ENCODE measurements around the gene CDKN2B-AS1. TPM values are rescaled to one million over a fixed set of nuclear protein-coding genes. Genes with fewer than 3 reads are reported as not detected.

Gene CDKN2B-AS1
- total RNA-seq, 2 donors from 2014 or later = 39.7 to 73.7 TPM

DNA sequence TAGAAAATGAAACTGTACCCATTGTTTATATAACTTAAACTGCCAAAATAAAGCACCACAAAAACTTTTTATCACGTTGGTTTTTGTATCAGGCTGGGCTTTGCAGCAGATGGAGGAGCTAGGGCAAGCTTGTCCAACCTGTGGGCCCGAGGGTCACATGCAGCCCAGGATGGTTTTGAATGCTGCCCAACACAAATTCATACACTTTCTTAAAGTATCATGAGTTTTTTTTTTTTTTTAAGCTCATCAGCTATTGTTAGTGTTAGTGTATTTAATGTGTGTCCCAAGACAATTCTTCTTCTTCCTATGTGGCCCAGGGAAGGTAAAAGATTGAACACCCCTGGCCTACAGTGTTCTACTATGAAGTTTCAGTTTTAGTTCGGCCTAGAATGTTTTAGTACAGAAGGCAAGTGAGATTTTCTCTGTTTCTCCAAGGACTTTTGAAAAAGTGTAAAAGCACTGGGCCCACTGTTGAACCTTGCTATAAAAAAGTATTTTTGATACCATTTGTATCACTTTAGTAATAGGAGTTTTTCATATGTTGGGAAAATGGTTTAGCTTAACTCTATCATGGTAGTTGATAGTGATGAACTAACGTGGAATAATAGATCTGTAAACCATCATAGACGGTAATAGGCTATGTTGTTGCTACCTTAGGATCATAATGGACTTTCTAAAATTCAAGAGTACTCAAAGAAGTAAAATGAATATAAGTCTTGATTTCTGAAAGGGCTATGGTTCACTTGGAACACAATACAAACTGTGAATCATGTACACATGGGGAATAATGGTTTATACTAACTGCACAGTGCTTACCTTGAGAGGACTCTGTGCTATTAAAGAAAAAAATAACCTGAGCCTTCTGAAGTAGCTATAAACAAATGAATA, 3.3 kb upstream of the CDKN2B-AS1 start:
- no peaks in the 10 kb centered on the region for H3K4me1 ChIP-seq
- H3K4me3 ChIP-seq = no peak overlapping the region
- no peaks in the 10 kb centered on the region for H3K9me3 ChIP-seq
- H3K27me3 ChIP-seq = peaks cover 18% of the 10 kb centered on the region
- H3K9ac ChIP-seq (ENCODE audit: low read depth in 2 of 2, low read length in 2 of 2) = no peak overlapping the region
- H3K27ac ChIP-seq = no peak overlapping the region
- TF ChIP-seq, protein P1, sequence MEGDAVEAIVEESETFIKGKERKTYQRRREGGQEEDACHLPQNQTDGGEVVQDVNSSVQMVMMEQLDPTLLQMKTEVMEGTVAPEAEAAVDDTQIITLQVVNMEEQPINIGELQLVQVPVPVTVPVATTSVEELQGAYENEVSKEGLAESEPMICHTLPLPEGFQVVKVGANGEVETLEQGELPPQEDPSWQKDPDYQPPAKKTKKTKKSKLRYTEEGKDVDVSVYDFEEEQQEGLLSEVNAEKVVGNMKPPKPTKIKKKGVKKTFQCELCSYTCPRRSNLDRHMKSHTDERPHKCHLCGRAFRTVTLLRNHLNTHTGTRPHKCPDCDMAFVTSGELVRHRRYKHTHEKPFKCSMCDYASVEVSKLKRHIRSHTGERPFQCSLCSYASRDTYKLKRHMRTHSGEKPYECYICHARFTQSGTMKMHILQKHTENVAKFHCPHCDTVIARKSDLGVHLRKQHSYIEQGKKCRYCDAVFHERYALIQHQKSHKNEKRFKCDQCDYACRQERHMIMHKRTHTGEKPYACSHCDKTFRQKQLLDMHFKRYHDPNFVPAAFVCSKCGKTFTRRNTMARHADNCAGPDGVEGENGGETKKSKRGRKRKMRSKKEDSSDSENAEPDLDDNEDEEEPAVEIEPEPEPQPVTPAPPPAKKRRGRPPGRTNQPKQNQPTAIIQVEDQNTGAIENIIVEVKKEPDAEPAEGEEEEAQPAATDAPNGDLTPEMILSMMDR (IDR thresholded peaks at IDR 0.05) = no peak
- no peaks in the 10 kb centered on the region for H3K36me3 ChIP-seq
- no peak for DNase-seq
- intact Hi-C loops (cut with DNase I) = no loop called here

DNA sequence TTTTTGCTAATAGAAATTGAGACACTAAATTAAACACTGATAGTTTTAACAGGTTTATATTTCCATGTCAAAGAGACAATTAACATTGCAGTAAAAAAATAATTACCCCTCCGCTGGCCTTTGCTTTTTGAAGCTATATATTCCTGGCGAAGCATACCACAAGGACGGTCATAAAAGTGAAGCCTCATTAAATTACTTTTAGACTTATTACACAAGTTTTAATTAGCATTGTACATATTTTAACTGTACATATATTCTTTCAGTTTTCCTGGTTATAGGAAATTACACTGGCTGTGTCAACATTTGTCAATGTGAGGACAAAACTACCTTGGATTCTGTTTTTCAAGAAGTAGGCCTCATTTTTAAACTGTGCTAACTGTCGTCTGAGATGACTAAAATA, 1.6 kb upstream of the CDKN2B-AS1 start:
- Histone ChIP-seq H3K4me3 (no peak overlapping the region), H3K36me3 (no peaks in the 10 kb centered on the region), H3K27ac (no peak overlapping the region), H3K9ac (ENCODE audit: low read depth in 2 of 2, low read length in 2 of 2) (no peak overlapping the region), H3K9me3 (no peaks in the 10 kb centered on the region), H3K4me1 (no peaks in the 10 kb centered on the region), H3K27me3 (peaks cover 18% of the 10 kb centered on the region)
- DNase-seq = no peak
- TF ChIP-seq, protein P1 (IDR thresholded peaks at IDR 0.05) = no peak
- intact Hi-C loops (cut with DNase I) = no loop called here

DNA sequence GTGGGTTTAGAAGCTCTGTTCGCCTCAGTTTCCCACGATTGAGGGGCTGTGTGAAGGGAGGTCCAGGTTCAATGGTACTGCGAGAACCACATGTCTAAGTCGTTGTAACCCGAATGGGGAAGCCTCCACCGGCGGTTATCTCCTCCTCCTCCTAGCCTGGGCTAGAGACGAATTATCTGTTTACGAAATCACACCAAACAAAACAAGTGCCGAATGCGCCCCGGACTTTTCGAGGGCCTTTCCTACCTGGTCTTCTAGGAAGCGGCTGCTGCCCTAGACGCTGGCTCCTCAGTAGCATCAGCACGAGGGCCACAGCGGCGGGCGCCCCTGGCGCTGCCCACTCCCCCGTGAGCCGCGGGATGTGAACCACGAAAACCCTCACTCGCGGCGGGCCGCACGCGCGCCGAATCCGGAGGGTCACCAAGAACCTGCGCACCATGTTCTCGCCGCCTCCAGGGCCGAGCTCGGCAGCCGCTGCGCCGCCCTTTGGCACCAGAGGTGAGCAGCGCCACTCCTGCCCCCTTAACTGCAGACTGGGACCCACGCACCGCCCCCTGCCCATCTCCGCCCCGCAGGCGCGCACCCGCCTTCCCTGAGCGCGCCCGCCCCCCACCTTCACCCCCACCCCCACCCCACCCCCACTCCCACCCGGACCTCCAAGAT, 567 bp upstream of the CDKN2B-AS1 start, which contains the start of gene CDKN2A:
TSS of gene CDKN2A (minus strand) at position 500 of the 663 bp plus-strand sequence.
- Histone ChIP-seq H3K9ac (ENCODE audit: low read depth in 2 of 2, low read length in 2 of 2) (peak within 1 kb of the TSS; percentile 80 to 89), H3K4me1 (no peaks in the 10 kb centered on the region), H3K27ac (peak within 1 kb of the TSS; percentile 89), H3K4me3 (peak within 1 kb of the TSS; percentile 81), H3K9me3 (no peaks in the 10 kb centered on the region), H3K27me3 (peaks cover 12% of the 10 kb centered on the region), H3K36me3 (no peaks in the 10 kb centered on the region)
- TF ChIP-seq, protein P1 (IDR thresholded peaks at IDR 0.05) = no peak
- intact Hi-C loops (cut with DNase I) = no loop called here
- DNase-seq = peak; percentile 63

DNA sequence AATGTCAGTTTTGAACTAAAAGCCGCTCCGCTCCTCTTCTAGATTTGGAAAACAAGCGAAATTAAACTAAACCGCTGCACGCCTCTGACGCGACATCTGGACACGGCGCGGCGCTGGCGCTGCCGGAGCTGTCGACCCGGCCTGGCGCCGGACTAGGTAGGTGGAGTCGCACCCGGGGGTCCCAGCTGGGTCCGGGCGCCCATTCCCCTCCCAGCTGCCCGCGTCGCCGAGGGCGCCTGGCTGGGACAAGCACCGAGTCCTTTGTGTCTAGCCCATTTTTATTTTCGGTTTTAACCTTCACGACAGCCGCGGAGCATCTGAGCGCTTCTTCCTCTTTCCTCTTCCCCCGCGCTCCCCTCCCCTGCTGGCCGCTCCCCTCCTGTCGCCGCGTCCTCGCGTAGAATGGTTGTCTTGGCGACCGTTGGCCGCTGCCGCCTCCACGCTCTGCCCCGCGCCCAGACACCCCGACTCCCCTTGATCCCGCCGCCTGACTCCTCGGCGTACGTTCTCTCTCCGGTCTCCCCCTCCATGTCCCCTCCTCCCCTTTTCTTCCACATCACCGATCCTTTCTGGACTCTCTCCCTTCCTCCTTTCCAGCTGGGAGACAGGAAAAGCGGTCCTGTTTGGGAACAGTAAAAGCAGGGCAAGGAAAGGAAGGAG, 545 bp downstream of the CDKN2B-AS1 start:
- H3K36me3 ChIP-seq = no peaks in the 10 kb centered on the region
- no peaks in the 10 kb centered on the region for H3K9me3 ChIP-seq
- H3K9ac ChIP-seq (ENCODE audit: low read depth in 2 of 2, low read length in 2 of 2) = peak overlapping the region; percentile 80 to 89
- peaks cover 1% of the 10 kb centered on the region for H3K27me3 ChIP-seq
- peak overlapping the region; percentile 81 for H3K4me3 ChIP-seq
- no peaks in the 10 kb centered on the region for H3K4me1 ChIP-seq
- DNase-seq = peak; percentile 80
- peak overlapping the region; percentile 89 for H3K27ac ChIP-seq
- intact Hi-C loops (cut with DNase I) = no loop called here
- TF ChIP-seq, protein P1 (IDR thresholded peaks at IDR 0.05) = no peak

DNA sequence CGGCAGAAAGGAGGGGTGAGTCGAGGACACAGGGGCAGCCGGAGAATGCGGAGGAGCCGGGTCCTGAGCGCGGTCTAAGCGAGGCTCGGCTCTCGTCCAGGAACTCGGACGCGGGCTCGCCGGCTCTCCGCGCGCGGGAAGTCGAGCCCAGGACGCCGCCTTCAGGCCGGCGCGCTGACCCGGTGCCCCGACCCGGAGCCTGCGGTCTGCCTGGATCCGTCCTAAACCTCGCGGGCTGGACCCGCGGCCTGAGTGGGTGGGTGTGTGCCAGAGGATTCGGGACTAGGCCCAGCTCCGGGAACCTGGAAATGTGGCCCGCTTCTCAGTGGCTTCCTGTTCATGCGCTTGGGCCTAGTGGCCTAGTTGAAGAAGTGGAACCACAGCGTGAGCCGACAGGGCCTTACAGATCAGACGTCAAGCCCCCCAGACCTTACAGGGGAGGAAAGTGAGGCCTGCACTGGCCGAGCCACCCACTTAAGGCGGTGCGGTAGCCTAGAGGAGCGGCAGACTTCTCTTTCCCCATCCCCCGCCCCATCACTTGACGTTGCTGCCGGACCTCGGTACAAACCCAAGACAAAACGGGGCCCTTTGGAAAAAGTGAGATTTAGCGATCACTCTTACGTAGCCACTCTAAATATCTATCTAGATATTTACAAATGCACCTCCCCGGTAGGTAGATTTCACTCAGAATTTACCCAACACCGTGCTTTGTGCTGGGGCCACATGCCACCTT, 1.2 kb downstream of the CDKN2B-AS1 start:
- peak; percentile 55 for DNase-seq
- no peaks in the 10 kb centered on the region for H3K4me1 ChIP-seq
- H3K27me3 ChIP-seq = no peaks in the 10 kb centered on the region
- H3K27ac ChIP-seq = peak overlapping the region; percentile 89
- intact Hi-C loops (cut with DNase I) = no loop called here
- H3K4me3 ChIP-seq = peak overlapping the region; percentile 81
- TF ChIP-seq, protein P1 (IDR thresholded peaks at IDR 0.05) = no peak
- no peaks in the 10 kb centered on the region for H3K36me3 ChIP-seq
- H3K9ac ChIP-seq (ENCODE audit: low read depth in 2 of 2, low read length in 2 of 2) = peak overlapping the region; percentile 80 to 89
- no peaks in the 10 kb centered on the region for H3K9me3 ChIP-seq

All from colonic mucosa (tissue), 4 donors.